ENCODE data around the gene PARD3.

GRCh38 chr10:34298346-34298818 lies 516.7 kb downstream of the PARD3 start:
- TF ChIP-seq CTCF (IDR thresholded peaks at IDR 0.05) (no peak), POLR2A (IDR thresholded peaks at IDR 0.05) (no peak)
